ENCODE measurements around the gene VPS37C.

VPS37C gene

DNA sequence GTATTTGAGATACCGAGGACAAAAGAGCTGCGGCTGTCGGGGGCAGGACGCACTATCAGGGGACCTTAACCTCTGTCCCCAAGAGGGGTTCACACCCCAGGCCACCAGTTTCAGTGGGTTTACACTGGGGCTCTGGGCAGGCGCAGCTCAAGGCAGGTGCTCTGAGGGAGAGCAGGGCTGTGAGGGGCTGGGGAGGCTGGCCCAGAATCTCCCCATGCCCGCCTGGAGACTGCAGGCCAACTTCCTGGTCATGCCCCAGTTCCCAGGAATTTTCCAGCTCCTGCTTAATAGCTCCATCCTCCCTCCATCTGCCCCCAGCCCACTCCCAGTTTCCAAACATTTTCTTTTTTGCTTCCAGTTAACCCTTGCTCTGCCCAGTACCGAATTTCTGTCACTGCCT is 34.5 kb upstream of the VPS37C start:
- TF ChIP-seq, protein P1, sequence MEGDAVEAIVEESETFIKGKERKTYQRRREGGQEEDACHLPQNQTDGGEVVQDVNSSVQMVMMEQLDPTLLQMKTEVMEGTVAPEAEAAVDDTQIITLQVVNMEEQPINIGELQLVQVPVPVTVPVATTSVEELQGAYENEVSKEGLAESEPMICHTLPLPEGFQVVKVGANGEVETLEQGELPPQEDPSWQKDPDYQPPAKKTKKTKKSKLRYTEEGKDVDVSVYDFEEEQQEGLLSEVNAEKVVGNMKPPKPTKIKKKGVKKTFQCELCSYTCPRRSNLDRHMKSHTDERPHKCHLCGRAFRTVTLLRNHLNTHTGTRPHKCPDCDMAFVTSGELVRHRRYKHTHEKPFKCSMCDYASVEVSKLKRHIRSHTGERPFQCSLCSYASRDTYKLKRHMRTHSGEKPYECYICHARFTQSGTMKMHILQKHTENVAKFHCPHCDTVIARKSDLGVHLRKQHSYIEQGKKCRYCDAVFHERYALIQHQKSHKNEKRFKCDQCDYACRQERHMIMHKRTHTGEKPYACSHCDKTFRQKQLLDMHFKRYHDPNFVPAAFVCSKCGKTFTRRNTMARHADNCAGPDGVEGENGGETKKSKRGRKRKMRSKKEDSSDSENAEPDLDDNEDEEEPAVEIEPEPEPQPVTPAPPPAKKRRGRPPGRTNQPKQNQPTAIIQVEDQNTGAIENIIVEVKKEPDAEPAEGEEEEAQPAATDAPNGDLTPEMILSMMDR (conservative IDR thresholded peaks at IDR 0.05): no peak
- TF ChIP-seq ZFX (IDR thresholded peaks at IDR 0.05): no peak
- no peak overlapping the region for H3K27ac ChIP-seq

GRCh38 chr11:61194981-61195695 is 33.9 kb upstream of the VPS37C start:
- no peak overlapping the region for H3K27ac ChIP-seq
- TF ChIP-seq, protein P1 (conservative IDR thresholded peaks at IDR 0.05): no peak
- no peak for TF ChIP-seq ZFX (IDR thresholded peaks at IDR 0.05)

- TF ChIP-seq, protein P1 (conservative IDR thresholded peaks at IDR 0.05): no peak
- H3K27ac ChIP-seq: no peak overlapping the region
These were observed 33.0 kb upstream of the VPS37C start for GRCh38 chr11:61194169-61194671.

DNA sequence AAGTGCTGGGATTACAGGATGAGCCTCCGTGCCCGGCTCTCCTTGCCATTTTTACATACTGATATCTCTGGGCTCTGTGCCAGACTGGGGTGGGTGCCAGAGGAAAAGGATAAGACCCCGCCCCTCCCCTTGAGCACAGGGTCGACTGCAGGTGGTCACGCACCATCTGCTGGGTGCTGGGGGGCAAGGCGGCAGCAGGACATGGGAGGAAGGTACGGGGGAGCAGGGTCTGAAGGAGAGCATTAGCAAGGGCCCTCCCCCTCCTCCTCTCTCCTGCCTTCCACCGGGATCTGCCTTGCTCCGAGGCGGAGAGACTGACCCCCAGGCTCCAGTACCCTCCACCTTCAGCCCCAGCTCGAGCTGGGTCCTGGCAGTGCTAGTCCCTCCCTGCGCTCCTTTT is 32.4 kb upstream of the VPS37C start:
- no peak overlapping the region for H3K27ac ChIP-seq
- TF ChIP-seq, protein P1 (conservative IDR thresholded peaks at IDR 0.05): no peak
- no peak for TF ChIP-seq ZFX (IDR thresholded peaks at IDR 0.05)

GRCh38 chr11:61189933-61190332 is 28.7 kb upstream of the VPS37C start:
- no peak for TF ChIP-seq ZFX (IDR thresholded peaks at IDR 0.05)
- TF ChIP-seq, protein P1 (conservative IDR thresholded peaks at IDR 0.05): no peak

DNA sequence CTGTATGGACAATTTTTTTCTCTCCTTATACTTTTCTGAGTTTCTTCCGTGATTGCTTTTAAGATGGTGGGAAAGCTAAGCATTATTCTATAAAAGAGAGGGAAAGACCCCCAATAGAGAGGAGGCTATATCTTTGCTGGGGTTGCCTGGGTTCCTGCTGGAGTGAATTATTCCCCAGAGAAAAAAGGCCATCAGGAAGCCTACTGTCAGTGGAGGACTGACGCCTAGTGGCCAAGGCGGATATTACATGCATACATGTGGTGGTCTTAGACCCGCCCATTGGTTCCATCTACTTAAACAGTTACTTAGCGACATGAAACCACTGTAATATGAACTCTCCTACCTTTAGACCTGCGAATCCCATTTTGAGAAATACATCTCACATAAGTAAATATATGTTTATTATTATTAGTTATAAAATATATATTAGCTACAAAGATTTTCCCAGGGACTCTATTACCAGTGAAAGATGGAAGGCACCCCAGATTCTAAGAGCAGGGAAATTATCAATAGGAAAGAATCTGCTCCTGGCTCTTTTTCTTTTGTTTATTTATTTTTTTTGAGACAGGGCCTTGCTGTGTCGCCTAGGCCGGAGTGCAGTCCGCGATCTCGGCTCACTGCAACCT is 26.4 kb upstream of the VPS37C start:
- TF ChIP-seq, protein P1 (conservative IDR thresholded peaks at IDR 0.05): peak; percentile 98
- TF ChIP-seq ZFX (IDR thresholded peaks at IDR 0.05): no peak
- H3K27ac ChIP-seq: no peak overlapping the region

More at GRCh38 chr11:61189933-61190332, 28.7 kb upstream of the VPS37C start:
- H3K27ac ChIP-seq: no peak overlapping the region

DNA sequence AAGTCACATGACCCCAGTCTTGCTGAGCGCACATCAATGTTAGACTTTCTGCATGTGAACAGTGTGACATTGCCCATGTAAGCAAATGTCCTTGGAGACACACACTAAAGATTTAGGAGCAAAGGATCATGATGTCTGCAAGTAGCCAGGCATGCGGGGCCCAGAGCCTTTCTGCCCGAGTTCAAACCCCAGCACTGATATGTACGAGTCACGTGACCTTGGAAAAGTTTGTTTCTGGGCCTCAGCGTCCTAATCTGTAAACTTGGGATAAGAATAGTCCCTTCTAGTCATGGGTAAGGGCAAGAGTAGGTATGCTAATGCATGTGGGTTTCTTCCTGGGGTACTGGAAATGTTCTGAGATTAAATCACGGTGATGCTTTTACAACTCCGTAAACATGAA is 25.3 kb upstream of the VPS37C start:
- no peak for TF ChIP-seq ZFX (IDR thresholded peaks at IDR 0.05)
- TF ChIP-seq, protein P1 (conservative IDR thresholded peaks at IDR 0.05): no peak
- no peak overlapping the region for H3K27ac ChIP-seq
